ENCODE results near the gene CSK. TPM values are rescaled to one million over a fixed set of nuclear protein-coding genes. Genes with fewer than 3 reads are reported as not detected.

Gene CSK
- polyA plus RNA-seq, 2 of the 4 experiments (the other 2 are of a cell fraction) = 17.8 to 63.0 TPM

GRCh38 chr15:74838137-74838516 is 56.2 kb downstream of the CSK start:
- 93% methylated on average over 10 of the region's 10 CpGs for whole genome bisulfite sequencing (ENCODE audit: missing lambda C conversion rate)
- Histone ChIP-seq H3K4me3 (no peak overlapping the region), H3K4me2 (no peak overlapping the region), H3K9me3 (no peaks in the 10 kb centered on the region), H3K4me1 (peaks cover 10% of the 10 kb centered on the region), H3K27ac (no peak overlapping the region)
- POLR2A ChIA-PET = no interaction called here
- no peak for FAIRE-seq
- no peak for ATAC-seq
- no peak for TF ChIP-seq CBX2 (IDR thresholded peaks at IDR 0.05; ENCODE audit: borderline replicate concordance, low read depth)
- TF ChIP-seq EHF (CRISPR knock-in tag; IDR thresholded peaks at IDR 0.05) = no peak
- no peak for TF ChIP-seq USF2 (IDR thresholded peaks at IDR 0.05)
- TF ChIP-seq HOXB5 (CRISPR knock-in tag; IDR thresholded peaks at IDR 0.05) = no peak
- no peak for TF ChIP-seq CHD4 (IDR thresholded peaks at IDR 0.05; ENCODE audit: borderline replicate concordance)
- TF ChIP-seq SMC3 (IDR thresholded peaks at IDR 0.05) = no peak
- no peak for TF ChIP-seq BCL3 (IDR thresholded peaks at IDR 0.05)
- CTCF ChIA-PET = interaction anchor here (0.6 to 66.7 kb wide), 4 partner anchors 13 to 112 kb away, joined by 3 to 1908 read pairs (median 5); partner anchors contain the start of genes CSK and LMAN1L
- DNase-seq (ENCODE audit: low read depth in 1 of 2, low spot score in 1 of 2) = no peak

GRCh38 chr15:74838746-74839525 is 57.1 kb downstream of the CSK start:
- peaks cover 13% of the 10 kb centered on the region for H3K4me1 ChIP-seq
- no peak for TF ChIP-seq CHD4 (IDR thresholded peaks at IDR 0.05; ENCODE audit: borderline replicate concordance)
- no peak for TF ChIP-seq SMC3 (IDR thresholded peaks at IDR 0.05)
- TF ChIP-seq EP300 (IDR thresholded peaks at IDR 0.05) = no peak
- POLR2A ChIA-PET = interaction anchor here (0.6 kb wide), 1 partner anchor 13 kb away, joined by 3 read pairs; no protein-coding TSS in a partner anchor

GRCh38 chr15:74839526-74840395 is 57.9 kb downstream of the CSK start:
- no peak overlapping the region for H3K4me3 ChIP-seq
- no peak overlapping the region for H3K4me2 ChIP-seq
- TF ChIP-seq HOXB5 (CRISPR knock-in tag; IDR thresholded peaks at IDR 0.05) (no peak), HMGXB4 (CRISPR knock-in tag; IDR thresholded peaks at IDR 0.05; ENCODE audit: borderline replicate concordance) (no peak), MAFK (IDR thresholded peaks at IDR 0.05; ENCODE audit: partially characterized antibody) (no peak), EHF (CRISPR knock-in tag; IDR thresholded peaks at IDR 0.05) (no peak), ZNF302 (CRISPR knock-in tag; IDR thresholded peaks at IDR 0.05) (no peak), PHF8 (IDR thresholded peaks at IDR 0.05; ENCODE audit: borderline replicate concordance, low read depth) (no peak), JUN (IDR thresholded peaks at IDR 0.05) (no peak), GATA3 (IDR thresholded peaks at IDR 0.05; ENCODE audit: borderline replicate concordance) (no peak), POLR2AphosphoS2 (conservative IDR thresholded peaks at IDR 0.05; ENCODE audit: low read length) (no peak), REST (IDR thresholded peaks at IDR 0.05) (no peak), HEYL (CRISPR knock-in tag; IDR thresholded peaks at IDR 0.05) (no peak)
- H3K27ac ChIP-seq = no peak overlapping the region
- 87% methylated on average over 29 of the region's 31 CpGs for whole genome bisulfite sequencing (ENCODE audit: missing lambda C conversion rate)
- ChIA-PET POLR2A (no interaction called here), CTCF (interaction anchor here (0.6 to 66.7 kb wide), 3 partner anchors 10 to 184 kb away, joined by 3 to 1908 read pairs (median 5); partner anchors contain the start of genes CSK and LMAN1L)
- ATAC-seq = no peak
- no peaks in the 10 kb centered on the region for H3K9me3 ChIP-seq
- FAIRE-seq = no peak
- H3K4me1 ChIP-seq = peaks cover 13% of the 10 kb centered on the region
- DNase-seq (ENCODE audit: low read depth in 1 of 2, low spot score in 1 of 2) = no peak

More at GRCh38 chr15:74838746-74839525, 57.1 kb downstream of the CSK start:
- DNase-seq (ENCODE audit: low read depth in 1 of 2, low spot score in 1 of 2) (no peak), ATAC-seq (no peak), FAIRE-seq (no peak)
- Histone ChIP-seq H3K9me3 (no peaks in the 10 kb centered on the region), H3K27ac (no peak overlapping the region), H3K4me3 (no peak overlapping the region), H3K4me2 (no peak overlapping the region)
- 86% methylated on average over 8 of the region's 11 CpGs for WGBS (ENCODE audit: missing lambda C conversion rate)
- CTCF ChIA-PET = interaction anchor here (0.6 to 66.7 kb wide), 5 partner anchors 9 to 185 kb away, joined by 3 to 1908 read pairs (median 5); partner anchors contain the start of genes CSK and LMAN1L
